Activated T-helper 1 cell treated with anti-CD3 and anti-CD28 coated beads, Interleukin-12 subunit alpha, Interleukin-12 subunit beta, Interleukin-2, Interleukin-4 antibody, amounts not matched to agents 30 ng/mL and 10 ng/mL and 1 ng/mL, durations not matched to agents 14 hours and 24 hours and 36 hours (primary cell): ENCODE data around the gene IFFO2. TPM values are rescaled to one million over a fixed set of nuclear protein-coding genes. Genes with fewer than 3 reads are reported as not detected.

Experiments used
- DNase-seq: peaks from one replicate; pipeline ENCODE4 v3.0.0; 2021; ENCODE audit warnings: low spot score
- H3K27ac Mint-ChIP-seq: one replicate; pipeline ENCODE4 v1.8.0; 2021; ENCODE audit warnings: mild to moderate bottlenecking, mixed read lengths
- H3K27me3 Mint-ChIP-seq: one replicate; pipeline ENCODE4 v1.8.0; 2022; ENCODE audit warnings: mild to moderate bottlenecking, moderate library complexity, mixed read lengths; ENCODE audit not compliant: insufficient read depth
- H3K36me3 Mint-ChIP-seq: one replicate; pipeline ENCODE4 v1.8.0; 2021; ENCODE audit warnings: low read depth, mixed read lengths
- H3K4me1 Mint-ChIP-seq: one replicate; pipeline ENCODE4 v1.8.0; 2021; ENCODE audit warnings: low read depth, mixed read lengths
- H3K4me3 Mint-ChIP-seq: one replicate; pipeline ENCODE4 v1.8.0; 2021; ENCODE audit warnings: mild to moderate bottlenecking, moderate library complexity, mixed read lengths
- H3K9me3 Mint-ChIP-seq: one replicate; pipeline ENCODE4 v1.8.0; 2021; ENCODE audit warnings: mixed read lengths
- intact Hi-C: fragments of 100-400 bp; cut with micrococcal nuclease; formaldehyde crosslinking; loops from one replicate; pipeline ENCODE4 v1.15.1; 2024
- total RNA-seq: library from RNA; stranded (reverse); gene quantifications from 2 replicates; pipeline ENCODE4 v1.2.3, GENCODE V29; 2022

Gene IFFO2
- total RNA-seq, 1 donor from 2014 or later, result 31.8 TPM

- Mint-ChIP-seq H3K9me3 (no peaks in the 10 kb centered on the region), H3K36me3 (no peaks in the 10 kb centered on the region), H3K27me3 (peaks cover 31% of the 10 kb centered on the region), H3K4me3 (no peak overlapping the region), H3K27ac (no peak overlapping the region), H3K4me1 (peaks cover 10% of the 10 kb centered on the region)
- intact Hi-C loops, result no loop called here
- no peak for DNase-seq
Measured at GRCh38 chr1:18965206-18966173, 9.0 kb upstream of the IFFO2 start.

- DNase-seq, result no peak
- intact Hi-C loops, result no loop called here
- Mint-ChIP-seq H3K9me3 (no peaks in the 10 kb centered on the region), H3K27me3 (peaks cover 38% of the 10 kb centered on the region), H3K27ac (no peak overlapping the region), H3K4me1 (peaks cover 10% of the 10 kb centered on the region), H3K36me3 (no peaks in the 10 kb centered on the region), H3K4me3 (no peak overlapping the region)
Measured at GRCh38 chr1:18963968-18964367, 7.5 kb upstream of the IFFO2 start.

- Mint-ChIP-seq H3K4me3 (no peak overlapping the region), H3K27ac (no peak overlapping the region), H3K9me3 (no peaks in the 10 kb centered on the region), H3K4me1 (peaks cover 13% of the 10 kb centered on the region), H3K27me3 (peaks cover 35% of the 10 kb centered on the region), H3K36me3 (no peaks in the 10 kb centered on the region)
- no peak for DNase-seq
- intact Hi-C loops, result no loop called here
Measured at GRCh38 chr1:18962855-18963737, 6.6 kb upstream of the IFFO2 start.

GRCh38 chr1:18962121-18962721 lies 5.7 kb upstream of the IFFO2 start:
- H3K9me3 Mint-ChIP-seq, result no peaks in the 10 kb centered on the region
- DNase-seq, result no peak
- H3K27me3 Mint-ChIP-seq, result peaks cover 38% of the 10 kb centered on the region

GRCh38 chr1:18960821-18961220 lies 4.3 kb upstream of the IFFO2 start:
- intact Hi-C loops, result no loop called here
- no peak for DNase-seq
- Mint-ChIP-seq H3K36me3 (no peaks in the 10 kb centered on the region), H3K27me3 (peaks cover 38% of the 10 kb centered on the region), H3K27ac (no peak overlapping the region), H3K4me1 (peaks cover 20% of the 10 kb centered on the region), H3K9me3 (no peaks in the 10 kb centered on the region), H3K4me3 (no peak overlapping the region)

More at GRCh38 chr1:18962121-18962721, 5.7 kb upstream of the IFFO2 start:
- Mint-ChIP-seq H3K4me3 (no peak overlapping the region), H3K4me1 (peaks cover 22% of the 10 kb centered on the region), H3K27ac (no peak overlapping the region), H3K36me3 (no peaks in the 10 kb centered on the region)
- intact Hi-C loops, result no loop called here

GRCh38 chr1:18960409-18960808 lies 3.9 kb upstream of the IFFO2 start:
- no peak for DNase-seq
- peaks cover 35% of the 10 kb centered on the region for H3K27me3 Mint-ChIP-seq
- no peak overlapping the region for H3K27ac Mint-ChIP-seq
- H3K9me3 Mint-ChIP-seq, result no peaks in the 10 kb centered on the region
- H3K4me1 Mint-ChIP-seq, result peaks cover 17% of the 10 kb centered on the region
- no peak overlapping the region for H3K4me3 Mint-ChIP-seq
- intact Hi-C loops, result no loop called here
- H3K36me3 Mint-ChIP-seq, result no peaks in the 10 kb centered on the region

GRCh38 chr1:18959591-18959990 lies 3.1 kb upstream of the IFFO2 start:
- no peak overlapping the region for H3K27ac Mint-ChIP-seq
- peaks cover 35% of the 10 kb centered on the region for H3K27me3 Mint-ChIP-seq
- H3K4me3 Mint-ChIP-seq, result no peak overlapping the region
- H3K4me1 Mint-ChIP-seq, result peaks cover 19% of the 10 kb centered on the region
- no peaks in the 10 kb centered on the region for H3K9me3 Mint-ChIP-seq
- no peak for DNase-seq
- peaks cover 6% of the 10 kb centered on the region for H3K36me3 Mint-ChIP-seq
- intact Hi-C loops, result loop anchor here (5.0 kb wide), 1 partner anchor 128 kb away; no protein-coding TSS in a partner anchor

- Mint-ChIP-seq H3K4me1 (peaks cover 38% of the 10 kb centered on the region), H3K4me3 (peak overlapping the region; percentile 75), H3K9me3 (no peaks in the 10 kb centered on the region), H3K36me3 (peaks cover 16% of the 10 kb centered on the region), H3K27me3 (peaks cover 30% of the 10 kb centered on the region), H3K27ac (peak overlapping the region; percentile 76)
- intact Hi-C loops, result loop anchor here (1.0 to 5.0 kb wide), 3 partner anchors 54 to 253 kb away; partner anchors contain the start of gene UBR4
- peak; percentile 34 for DNase-seq
Measured at GRCh38 chr1:18957532-18958300, 1.2 kb upstream of the IFFO2 start.

- DNase-seq, result no peak
- intact Hi-C loops, result loop anchor here (2.0 to 5.0 kb wide), 2 partner anchors 130 to 254 kb away; partner anchors contain the start of gene UBR4
- peaks cover 21% of the 10 kb centered on the region for H3K36me3 Mint-ChIP-seq
Measured at GRCh38 chr1:18957136-18957521, 653 bp upstream of the IFFO2 start.

GRCh38 chr1:18955441-18956192 lies 859 bp downstream of the IFFO2 start:
- Mint-ChIP-seq H3K4me3 (peak overlapping the region; percentile 89), H3K9me3 (no peaks in the 10 kb centered on the region), H3K4me1 (peaks cover 59% of the 10 kb centered on the region), H3K36me3 (peaks cover 21% of the 10 kb centered on the region), H3K27ac (peak overlapping the region; percentile 80), H3K27me3 (peaks cover 19% of the 10 kb centered on the region)
- peak; percentile 44 for DNase-seq
- intact Hi-C loops, result loop anchor here (1.0 to 5.0 kb wide), 5 partner anchors 29 to 641 kb away; partner anchors contain the start of genes ALDH4A1 and UBR4

More at GRCh38 chr1:18957136-18957521, 653 bp upstream of the IFFO2 start:
- peak overlapping the region; percentile 78 for H3K27ac Mint-ChIP-seq
- peaks cover 29% of the 10 kb centered on the region for H3K27me3 Mint-ChIP-seq
- peaks cover 44% of the 10 kb centered on the region for H3K4me1 Mint-ChIP-seq
- no peaks in the 10 kb centered on the region for H3K9me3 Mint-ChIP-seq
- H3K4me3 Mint-ChIP-seq, result peak overlapping the region; percentile 75

GRCh38 chr1:18955131-18955440 lies 1.4 kb downstream of the IFFO2 start:
- peaks cover 64% of the 10 kb centered on the region for H3K4me1 Mint-ChIP-seq
- intact Hi-C loops, result loop anchor here (5.0 kb wide), 1 partner anchor 132 kb away; no protein-coding TSS in a partner anchor
- H3K27ac Mint-ChIP-seq, result peak overlapping the region; percentile 80
- H3K36me3 Mint-ChIP-seq, result peaks cover 21% of the 10 kb centered on the region
- DNase-seq, result no peak
- H3K4me3 Mint-ChIP-seq, result peak overlapping the region; percentile 89
- H3K9me3 Mint-ChIP-seq, result no peaks in the 10 kb centered on the region
- peaks cover 15% of the 10 kb centered on the region for H3K27me3 Mint-ChIP-seq
